ENCODE results near the gene ADPRH.

DNA sequence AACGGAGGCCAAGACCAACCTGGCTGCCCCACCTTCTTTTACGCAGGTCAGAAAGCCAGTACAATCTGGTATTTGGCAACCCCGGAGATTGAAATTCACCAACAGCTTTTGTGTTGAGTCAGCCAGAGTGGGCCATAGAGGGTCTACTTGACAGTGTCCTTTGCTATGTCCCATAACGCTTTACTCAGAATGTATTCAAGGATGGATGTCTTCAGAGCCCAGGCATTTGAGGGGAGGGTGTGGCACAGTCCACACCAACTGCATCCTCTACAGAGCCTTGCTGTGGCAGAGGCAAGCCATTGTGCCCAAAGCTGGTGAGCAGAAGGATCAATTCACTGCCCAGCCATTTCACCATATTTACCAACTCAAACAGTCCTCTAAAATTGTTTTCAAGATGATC is 36.8 kb downstream of the ADPRH start:
- TF ChIP-seq MXI1 (IDR thresholded peaks at IDR 0.05; ENCODE audit: borderline replicate concordance, low read depth, low read length) (no peak), RAD21 (IDR thresholded peaks at IDR 0.05; ENCODE audit: low read length) (no peak), CHD1 (IDR thresholded peaks at IDR 0.05; ENCODE audit: low read depth, low read length) (no peak), MAZ (IDR thresholded peaks at IDR 0.05; ENCODE audit: borderline replicate concordance, low read depth, low read length) (no peak), POLR2A (IDR thresholded peaks at IDR 0.05; ENCODE audit: low read depth, low read length) (no peak), RFX5 (IDR thresholded peaks at IDR 0.05; ENCODE audit: low read depth, low read length) (no peak), SMC3 (IDR thresholded peaks at IDR 0.05; ENCODE audit: low read depth, low read length) (no peak), MAFK (IDR thresholded peaks at IDR 0.05; ENCODE audit: low read depth, low read length) (no peak), BHLHE40 (IDR thresholded peaks at IDR 0.05; ENCODE audit: low read depth, low read length) (no peak)
- TF ChIP-seq, protein P1, sequence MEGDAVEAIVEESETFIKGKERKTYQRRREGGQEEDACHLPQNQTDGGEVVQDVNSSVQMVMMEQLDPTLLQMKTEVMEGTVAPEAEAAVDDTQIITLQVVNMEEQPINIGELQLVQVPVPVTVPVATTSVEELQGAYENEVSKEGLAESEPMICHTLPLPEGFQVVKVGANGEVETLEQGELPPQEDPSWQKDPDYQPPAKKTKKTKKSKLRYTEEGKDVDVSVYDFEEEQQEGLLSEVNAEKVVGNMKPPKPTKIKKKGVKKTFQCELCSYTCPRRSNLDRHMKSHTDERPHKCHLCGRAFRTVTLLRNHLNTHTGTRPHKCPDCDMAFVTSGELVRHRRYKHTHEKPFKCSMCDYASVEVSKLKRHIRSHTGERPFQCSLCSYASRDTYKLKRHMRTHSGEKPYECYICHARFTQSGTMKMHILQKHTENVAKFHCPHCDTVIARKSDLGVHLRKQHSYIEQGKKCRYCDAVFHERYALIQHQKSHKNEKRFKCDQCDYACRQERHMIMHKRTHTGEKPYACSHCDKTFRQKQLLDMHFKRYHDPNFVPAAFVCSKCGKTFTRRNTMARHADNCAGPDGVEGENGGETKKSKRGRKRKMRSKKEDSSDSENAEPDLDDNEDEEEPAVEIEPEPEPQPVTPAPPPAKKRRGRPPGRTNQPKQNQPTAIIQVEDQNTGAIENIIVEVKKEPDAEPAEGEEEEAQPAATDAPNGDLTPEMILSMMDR (conservative IDR thresholded peaks at IDR 0.05; ENCODE audit: low read depth, low read length), result no peak
